ENCODE measurements around the gene LAMA4.
"Not testable (repeated sequence)": the region's sequence is repeated elsewhere in the genome, so short reads cannot be mapped to it uniquely, and the experiment has no call there.

Gene LAMA4

DNA sequence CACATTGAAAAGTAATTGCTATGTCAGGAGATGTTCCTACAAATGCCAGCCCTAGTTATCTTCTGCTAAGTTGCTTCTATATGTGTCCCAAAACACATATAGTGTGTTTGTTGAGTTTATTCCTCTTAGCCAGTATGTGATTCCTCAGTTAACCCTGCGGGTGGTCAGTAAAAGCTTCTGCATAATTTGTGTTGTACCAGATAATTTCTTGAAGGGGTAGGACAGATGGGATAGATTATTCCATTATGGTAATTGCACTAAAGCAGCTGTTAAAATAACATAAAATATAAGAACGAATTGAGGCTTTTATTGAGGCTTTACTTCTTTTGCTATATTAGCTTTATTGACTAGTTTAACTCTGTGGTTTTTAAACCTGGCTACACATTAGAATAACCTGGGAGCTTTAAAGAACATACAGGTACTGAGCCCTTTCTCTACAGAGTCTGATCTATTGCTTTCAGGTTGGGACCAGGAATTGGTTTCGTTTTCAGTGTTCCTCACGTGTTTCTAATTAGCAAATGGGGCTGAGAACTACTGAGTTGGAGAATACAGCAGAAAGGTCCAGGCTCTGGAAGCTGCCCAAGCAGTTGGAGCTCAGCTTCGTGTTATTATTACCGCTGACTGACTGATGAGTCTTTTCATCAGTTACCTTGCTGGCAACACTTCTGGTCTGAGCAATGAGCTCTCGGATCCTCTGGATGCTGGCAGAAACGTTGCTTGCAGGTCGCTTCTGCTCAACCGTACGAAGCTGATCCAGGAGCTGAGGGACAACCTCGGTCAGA is 110.0 kb downstream of the LAMA4 start:
- no peak for DNase-seq (ENCODE audit: low read depth, low spot score)

DNA sequence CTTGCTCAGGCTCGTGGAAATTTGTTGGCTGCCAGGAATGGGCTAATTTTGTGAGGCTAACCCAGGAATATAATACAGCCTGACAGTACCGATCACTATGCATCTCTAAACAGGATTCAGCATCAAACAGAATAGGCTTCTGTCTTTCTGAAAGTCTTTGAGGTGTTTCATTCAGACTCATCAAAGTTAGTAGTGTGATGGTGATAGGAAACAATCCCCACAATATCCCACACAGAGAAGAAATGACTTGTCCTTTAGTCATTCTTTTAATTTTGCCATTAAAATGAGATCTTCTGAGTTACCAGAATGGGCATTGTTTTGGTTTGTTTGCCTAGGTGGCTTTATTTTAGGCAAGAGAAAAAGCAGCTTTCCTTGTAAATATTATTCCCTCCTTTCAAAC is 112.7 kb downstream of the LAMA4 start:
- no peak for DNase-seq (ENCODE audit: low read depth, low spot score)

DNA sequence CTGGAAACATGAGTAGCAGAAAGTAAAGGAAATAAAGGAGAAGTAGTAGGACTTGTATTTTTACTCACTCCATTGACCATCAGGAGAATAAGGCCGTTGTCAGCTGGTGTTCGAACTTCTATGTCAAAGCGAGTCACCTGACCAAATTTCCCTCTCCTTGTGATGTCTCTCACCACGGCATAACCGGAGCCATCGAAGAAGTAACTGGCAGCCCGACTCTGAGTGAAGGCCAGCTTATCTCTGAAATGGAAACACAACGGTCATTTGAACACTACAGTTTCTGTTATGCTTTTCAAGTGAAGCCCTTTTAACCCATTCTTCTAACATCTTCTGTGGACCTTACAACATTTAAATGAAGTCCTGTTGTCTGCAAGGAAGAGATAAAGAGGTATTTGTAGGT is 115.3 kb downstream of the LAMA4 start:
- no peak for DNase-seq (ENCODE audit: low read depth, low spot score)

DNA sequence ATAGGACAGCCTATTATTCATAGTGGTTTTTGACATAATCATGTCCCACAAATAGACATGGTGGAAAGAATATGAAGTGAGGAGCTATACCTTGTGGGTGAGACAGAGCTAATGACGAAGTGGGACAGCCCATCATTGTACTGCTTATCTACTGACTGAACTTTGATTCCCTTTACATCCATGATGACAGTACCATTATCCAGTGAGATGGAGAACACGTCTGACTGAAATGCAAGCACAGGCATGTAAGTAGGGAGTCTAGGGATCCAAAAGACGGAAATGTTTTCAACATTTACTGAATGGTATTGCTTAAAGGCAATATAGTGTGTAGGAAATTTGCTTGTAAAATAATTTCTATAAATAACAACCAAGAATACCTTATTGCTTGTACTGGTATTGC is 123.5 kb downstream of the LAMA4 start:
- DNase-seq (ENCODE audit: low read depth, low spot score), result no peak

DNA sequence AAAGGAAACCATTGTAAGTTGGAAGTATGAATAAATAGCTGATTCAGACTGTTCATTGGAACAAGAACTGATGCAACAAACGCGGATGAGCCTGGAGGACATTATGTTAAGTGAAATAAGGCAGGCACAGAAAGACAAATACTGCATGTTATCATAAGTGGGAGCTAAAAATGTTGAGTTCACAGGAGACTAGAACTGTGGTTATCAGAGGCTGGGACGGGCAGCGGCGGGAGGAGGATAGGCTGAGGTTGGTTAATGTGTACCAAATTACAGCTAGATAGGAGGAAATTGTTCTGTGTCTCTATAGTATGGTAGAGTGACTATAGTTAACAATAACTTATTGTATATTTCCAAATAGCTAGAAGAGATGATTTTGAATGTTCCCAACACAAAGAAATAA is 126.2 kb downstream of the LAMA4 start:
- DNase-seq (ENCODE audit: low read depth, low spot score), result no peak

DNA sequence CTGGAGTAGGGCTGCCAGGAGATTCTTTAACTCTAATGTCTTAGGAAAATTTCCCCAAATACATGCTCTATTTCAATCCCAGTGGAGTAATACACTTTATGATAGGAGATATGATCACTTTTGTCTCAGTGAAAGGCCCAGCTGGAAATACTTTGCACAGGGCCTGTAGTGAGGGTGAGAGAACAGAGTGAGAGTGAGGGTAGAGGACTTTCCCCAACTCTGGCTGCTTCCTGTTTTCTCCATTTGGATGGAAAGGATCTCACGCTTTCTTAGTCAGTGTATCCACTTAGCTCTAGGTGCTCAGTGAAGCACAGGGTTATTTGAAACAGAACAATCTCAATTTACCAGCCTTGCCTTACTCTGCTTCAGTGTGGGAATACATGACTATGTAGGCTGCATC is 130.4 kb downstream of the LAMA4 start:
- no peak for DNase-seq (ENCODE audit: low read depth, low spot score)

DNA sequence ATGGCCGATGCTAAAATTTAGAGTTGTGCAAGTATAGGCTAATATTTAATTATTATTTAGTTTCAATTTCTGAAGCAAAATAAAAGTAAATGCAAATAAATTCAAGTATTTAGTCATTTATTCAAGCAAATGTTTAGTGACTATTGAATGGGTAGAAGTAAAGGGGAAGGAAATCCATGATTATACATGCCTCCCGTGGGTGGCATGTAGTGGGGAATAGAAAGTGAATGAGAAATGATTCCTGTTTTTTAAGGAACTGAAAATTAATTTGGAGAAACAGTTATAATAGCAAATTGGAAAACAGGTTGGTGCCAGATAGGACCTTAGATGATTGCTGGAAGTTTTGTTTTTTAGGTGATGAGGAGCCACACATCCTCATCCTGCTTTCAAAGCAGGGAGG is 131.6 kb downstream of the LAMA4 start:
- no peak for DNase-seq (ENCODE audit: low read depth, low spot score)

DNA sequence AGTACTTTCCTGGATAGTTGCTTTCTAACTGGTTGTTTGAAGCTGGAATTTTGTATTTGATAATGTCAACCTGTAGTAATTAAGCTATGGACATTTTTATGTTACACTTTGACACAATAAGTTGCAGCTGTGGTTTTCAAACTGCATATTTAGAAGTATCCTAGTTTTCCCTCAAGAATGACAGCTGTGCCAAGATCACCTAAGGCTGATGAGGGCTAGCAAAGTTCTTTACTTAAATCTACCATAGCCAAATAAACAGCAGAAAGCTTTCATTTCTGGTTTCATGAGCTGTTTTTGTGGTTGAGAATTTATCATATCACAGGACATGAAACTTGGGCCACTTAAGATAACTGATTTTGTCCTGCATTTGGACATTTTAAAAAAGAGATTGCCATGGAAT is 136.3 kb downstream of the LAMA4 start:
- no peak for DNase-seq (ENCODE audit: low read depth, low spot score)

DNA sequence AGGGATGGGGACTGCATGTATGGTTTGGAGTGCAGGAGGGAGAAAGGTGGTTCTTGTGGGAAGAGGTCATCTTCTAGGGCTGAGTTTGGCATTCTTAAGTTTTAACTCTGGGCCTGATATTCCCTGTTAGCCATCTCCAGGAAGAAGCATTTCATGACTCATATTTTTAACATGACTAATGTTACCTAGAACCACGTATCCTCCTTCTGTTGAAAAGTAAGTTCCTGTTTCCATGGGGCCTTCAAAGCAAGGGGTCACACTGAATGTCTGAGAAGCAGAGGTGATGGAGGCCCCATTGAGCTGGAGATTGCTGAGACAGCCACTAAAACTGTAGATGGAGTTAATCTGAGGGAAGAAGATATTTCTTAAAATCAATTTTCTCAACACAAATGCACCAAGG is 136.8 kb downstream of the LAMA4 start:
- no peak for DNase-seq (ENCODE audit: low read depth, low spot score)

DNA sequence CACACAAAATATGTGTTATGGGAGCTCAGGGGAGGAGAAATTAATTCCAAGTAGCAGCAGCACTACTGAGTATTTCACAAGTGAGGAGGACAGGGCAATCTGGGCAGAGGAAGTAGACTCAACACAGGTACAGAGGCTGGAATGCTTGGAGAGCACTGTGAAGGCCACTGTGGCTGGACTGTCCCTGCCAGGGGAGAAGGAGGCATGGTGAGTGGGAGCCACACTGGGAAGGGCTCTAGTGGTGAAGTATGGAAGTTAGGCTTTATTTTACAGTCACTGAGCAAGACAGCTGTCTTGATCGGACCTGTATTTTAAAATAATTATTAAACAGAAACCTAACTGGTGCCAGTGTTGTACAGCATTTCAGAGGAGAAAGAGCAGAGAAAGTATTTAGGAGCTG is 138.1 kb downstream of the LAMA4 start:
- DNase-seq (ENCODE audit: low read depth, low spot score), result no peak

DNA sequence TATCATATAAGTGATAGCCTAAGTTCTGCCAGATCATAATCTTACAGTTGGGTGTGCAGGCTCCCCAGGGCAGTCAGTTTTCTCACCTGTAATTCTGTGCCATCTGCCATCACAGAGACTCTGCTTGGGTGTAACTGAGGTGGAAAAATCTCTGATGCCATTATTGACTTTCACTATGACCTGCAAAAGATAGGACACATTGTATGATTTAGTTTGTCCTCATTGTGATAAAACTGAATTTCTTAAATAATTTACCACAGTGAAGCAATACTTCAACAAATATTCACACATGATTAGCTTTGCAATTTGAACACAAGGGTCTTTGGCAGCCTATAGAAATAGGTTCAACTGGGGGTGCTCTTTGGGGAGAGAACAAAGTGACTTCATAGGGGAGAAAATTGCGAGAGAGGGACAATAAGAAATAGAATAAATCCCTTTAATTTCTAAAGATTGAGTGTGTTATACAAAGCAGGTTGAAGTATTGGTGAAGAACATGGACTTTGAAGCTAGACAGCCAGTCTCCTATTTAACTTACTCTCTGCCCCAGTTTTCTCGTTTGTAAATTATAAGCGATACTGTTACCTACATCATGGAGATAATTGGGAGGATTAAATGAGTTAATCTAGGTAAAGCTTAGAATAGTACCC is 139.7 kb downstream of the LAMA4 start:
- no peak for DNase-seq (ENCODE audit: low read depth, low spot score)

DNA sequence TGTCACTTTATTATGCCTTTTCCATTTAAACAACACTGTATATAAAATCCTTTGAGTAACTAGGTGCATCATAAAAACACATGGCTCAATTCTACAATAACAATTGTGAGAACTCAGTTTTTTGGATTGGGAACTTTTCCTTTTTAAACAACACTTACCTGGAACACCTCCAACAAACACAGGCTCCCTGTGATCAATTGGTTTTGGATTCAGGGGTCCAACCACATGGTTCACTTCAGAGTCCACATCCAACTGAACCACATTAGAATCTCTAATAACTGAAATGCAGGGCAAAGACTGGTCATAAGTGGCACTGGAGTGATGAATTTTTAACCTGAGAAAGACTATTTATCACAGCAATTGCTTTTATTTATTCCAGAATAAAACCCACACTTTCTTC is 140.4 kb downstream of the LAMA4 start:
- DNase-seq (ENCODE audit: low read depth, low spot score), result no peak

DNA sequence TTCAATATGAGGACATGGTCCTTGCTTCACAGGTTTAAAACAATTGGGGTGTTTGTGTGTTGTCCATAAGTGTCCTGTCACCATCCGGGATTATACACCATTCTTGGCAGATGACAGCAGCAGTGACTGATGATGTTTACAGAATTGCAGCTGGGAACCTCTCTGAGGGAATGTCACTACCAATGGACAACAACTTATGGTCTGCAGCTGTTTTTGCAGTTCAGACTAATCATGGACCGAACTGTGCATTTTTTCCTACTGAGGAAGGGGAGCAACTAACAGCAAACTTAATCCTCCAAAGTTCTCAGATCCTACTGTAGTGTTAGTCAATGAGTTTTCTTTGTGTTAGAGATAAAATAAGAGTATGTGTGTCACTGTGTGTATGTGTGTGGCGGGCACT is 140.9 kb downstream of the LAMA4 start:
- no peak for DNase-seq (ENCODE audit: low read depth, low spot score)

DNA sequence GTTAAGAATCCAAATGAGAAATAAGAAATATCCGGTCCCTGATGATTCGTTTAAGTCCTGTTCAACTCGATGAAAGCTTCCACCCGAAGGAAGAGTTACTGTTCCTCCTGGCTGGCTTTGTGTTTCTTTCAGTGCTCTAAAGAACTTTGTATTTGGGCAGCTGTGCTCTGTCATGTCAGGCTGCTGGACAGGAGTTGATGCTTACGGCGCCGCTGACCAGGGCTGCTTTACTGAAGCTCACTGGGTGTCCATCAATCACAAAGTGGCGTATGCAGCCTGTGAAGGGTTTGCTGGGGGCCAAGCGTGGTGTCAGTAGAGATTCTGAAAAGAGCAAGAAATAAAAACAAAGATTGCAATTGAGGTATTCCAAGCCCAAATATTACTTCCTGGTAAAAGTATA is 145.1 kb downstream of the LAMA4 start:
- DNase-seq (ENCODE audit: low read depth, low spot score), result no peak

DNA sequence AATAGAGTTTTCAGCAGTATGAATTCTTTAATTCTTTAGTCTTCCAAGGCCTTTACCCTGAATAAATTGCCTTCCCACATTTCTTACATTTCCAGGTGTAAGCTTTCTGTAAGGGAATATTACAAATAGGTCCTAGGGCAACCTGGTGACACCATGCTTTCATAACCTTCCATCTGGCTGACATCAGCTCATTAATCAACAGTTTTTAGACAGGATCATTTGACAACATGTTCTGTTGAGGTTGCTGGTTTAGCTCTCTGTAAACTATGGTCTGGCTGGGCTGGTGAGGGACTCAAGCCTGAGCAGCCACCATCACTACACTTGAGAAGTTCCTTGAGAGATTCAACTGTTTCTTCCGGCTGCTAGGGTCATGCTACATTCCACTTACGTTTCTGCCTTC is 147.8 kb downstream of the LAMA4 start:
- DNase-seq (ENCODE audit: low read depth, low spot score), result no peak

DNA sequence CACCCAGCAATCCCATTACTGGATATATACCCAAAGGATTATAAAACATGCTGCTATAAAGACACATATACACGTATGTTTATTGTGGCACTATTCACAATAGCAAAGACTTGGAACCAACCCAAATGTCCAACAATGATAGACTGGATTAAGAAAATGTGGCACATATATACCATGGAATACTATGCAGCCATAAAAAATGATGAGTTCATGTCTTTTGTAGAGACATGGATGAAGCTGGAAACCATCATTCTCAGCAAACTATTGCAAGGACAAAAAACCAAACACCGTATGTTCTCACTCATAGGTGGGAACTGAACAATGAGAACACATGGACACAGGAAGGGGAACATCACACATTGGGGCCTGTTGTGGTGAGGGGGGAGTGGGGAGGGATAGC is 148.3 kb downstream of the LAMA4 start:
- DNase-seq (ENCODE audit: low read depth, low spot score), result not testable (repeated sequence)

DNA sequence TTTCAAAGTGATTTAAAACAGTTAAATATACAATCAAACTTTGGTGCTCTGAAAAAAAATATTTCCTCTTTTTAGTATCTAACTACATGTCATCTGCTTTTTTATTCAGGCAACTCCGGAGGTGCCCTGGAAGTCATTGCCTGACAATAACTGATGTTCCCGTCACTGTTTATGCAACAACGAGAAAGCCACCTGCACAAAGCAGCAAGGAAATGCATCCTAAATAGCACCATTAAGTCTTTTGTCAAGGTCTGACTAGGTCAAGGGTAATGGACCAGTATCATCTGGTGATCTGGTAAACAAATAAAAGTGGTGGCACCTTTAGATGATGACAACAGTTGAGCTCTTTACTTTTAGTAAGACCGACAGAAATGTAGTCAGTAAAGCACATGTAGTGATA is 153.8 kb downstream of the LAMA4 start:
- no peak for DNase-seq (ENCODE audit: low read depth, low spot score)

DNA sequence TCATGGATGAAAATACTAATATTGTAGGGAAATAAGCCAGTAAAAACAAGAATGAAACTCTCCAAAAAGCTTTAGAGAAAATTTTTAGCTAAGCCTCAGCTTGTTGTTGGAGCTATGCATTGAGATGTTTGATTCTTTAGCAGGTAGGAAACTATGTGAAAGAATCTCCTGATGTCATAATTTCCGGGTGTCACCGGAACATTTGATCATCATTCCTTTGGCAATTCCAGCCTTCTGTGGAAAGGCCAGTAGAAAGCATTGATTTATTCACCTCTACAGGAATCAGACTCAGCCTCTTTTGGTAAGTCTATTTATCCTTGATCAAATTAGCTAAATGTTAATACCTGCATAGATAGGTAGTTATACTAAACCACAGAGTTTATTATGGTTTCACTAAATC is 157.5 kb downstream of the LAMA4 start:
- no peak for DNase-seq (ENCODE audit: low read depth, low spot score)

DNA sequence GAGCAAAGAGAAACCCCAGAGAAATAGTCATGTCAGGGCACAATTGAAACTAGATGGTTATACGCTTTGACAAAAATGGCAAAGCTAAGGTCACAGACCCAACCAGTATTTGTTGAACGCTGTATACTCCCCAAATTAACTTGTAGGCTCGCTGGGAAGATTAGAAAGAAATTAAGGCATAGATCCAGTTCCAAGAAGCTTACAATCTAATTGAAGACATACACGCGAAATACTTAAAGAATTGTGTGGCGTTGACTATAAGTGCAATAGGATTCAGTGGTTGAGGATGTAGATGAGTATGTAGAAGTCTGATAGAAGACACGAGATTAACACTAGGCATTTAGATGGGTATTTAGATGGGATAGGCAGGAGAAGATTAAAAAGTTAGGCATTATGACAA is 166.5 kb downstream of the LAMA4 start:
- no peak for DNase-seq (ENCODE audit: low read depth, low spot score)

DNA sequence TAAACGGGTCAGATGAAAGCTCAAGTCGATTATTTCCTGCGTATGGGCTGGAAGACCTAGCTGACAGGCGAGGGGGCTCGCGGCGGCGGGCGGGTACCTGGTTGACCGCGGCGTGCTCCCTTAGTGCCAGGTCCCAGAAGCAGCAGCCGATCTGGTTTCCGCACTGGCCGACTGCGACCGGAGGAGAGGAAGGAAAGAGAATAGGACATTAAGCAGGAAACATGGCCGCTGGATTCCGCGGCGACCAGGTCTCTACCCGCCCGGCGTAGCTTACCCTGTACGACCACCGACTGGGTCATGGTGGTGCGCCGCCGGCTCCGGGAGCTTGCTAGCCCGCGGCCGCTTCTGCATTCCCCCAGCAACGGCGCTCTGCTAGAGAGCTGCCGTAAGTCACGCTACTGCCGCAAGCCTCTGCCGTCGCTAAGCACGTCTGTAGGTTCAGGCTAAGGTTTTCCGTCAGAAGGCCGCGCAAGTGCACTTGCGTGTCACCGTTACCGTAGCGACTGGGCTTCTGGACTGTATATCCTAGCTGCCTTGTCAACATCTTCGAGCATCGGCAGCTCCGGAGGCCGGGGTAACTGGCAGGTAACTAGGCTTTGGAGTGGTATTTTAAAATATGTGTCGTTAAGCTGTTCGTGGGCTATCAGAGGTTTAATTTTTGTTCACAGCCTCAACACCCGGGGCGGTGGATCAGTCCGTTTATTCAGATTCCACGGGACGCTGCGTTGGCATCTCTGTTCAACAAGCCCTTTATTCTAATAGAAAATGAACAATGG is 167.0 kb downstream of the LAMA4 start, which contains the start of the genes FAM229B and TUBE1:
FAM229B (plus strand) TSS at position 456 of the 776 bp plus-strand sequence. CDS start 11,693 bp downstream, outside the sequence.
TUBE1 (minus strand) TSS at position 347 of the 776 bp plus-strand sequence; CDS start at position 299, 48 bp downstream.
- peak; percentile 78 for DNase-seq (ENCODE audit: low read depth, low spot score)

DNA sequence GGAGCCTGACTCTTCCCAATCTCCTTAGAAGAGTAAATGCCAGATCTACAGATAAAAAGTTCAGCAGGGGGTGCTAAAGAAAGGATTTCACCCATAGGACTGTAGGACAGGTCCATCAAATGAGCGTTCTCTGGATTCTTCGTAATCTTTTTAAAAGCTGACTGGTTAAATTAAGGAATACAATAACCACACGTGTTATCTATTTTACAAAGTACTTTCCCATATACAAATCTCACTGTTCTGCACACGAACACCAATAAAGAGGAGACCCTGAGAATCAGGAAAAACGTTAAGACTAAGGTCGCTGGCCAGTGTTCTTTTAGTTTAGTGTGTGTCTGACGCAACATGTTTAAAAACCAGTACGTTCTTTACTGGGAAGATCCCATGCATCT is 167.6 kb downstream of the LAMA4 start:
- DNase-seq (ENCODE audit: low read depth, low spot score), result no peak

DNA sequence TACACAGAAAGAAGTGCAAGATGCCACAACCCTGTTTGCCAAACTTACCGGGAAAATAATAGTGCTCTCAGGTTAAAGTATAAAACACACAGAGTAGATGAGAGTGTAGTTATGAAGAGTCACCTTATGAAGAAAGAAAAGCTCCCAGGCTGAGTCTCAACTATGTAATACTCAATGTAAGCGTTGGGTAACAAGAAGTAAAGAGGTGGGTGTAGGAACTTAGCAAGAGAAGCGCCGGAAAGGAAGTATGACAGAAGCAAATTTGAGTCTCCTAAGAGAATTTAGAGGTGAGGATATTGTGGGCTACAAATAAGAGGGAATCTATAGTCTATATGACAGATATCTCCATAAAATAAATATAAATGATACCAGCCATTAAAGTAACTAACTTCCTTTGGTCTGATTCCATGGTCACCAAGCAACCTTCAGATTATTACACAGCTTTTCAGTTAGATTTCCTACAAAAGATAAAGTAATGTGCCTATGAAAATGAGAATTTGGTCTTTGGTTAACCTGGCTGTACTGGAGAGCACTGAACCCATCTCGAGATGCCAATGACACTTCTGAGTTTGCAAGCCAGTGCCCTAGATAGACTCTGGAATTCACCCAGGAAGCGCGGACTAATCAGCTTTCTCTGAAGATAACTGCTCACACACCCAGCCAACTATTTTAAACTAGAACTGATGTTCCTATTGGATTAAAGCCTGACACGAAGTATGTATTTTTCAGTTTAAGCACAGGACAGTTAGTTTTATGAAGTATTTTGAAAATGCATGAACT is 168.9 kb downstream of the LAMA4 start:
- DNase-seq (ENCODE audit: low read depth, low spot score), result no peak

All from activated CD4-positive, CD25-positive, alpha-beta regulatory T cell treated with anti-CD3 and anti-CD28 coated beads, Interleukin-2, amount 50 U/mL, for 16 hours (primary cell).